ENCODE measurements around the gene RABL3.
"Not testable (repeated sequence)": the region's sequence is repeated elsewhere in the genome, so short reads cannot be mapped to it uniquely, and the experiment has no call there.

DNA sequence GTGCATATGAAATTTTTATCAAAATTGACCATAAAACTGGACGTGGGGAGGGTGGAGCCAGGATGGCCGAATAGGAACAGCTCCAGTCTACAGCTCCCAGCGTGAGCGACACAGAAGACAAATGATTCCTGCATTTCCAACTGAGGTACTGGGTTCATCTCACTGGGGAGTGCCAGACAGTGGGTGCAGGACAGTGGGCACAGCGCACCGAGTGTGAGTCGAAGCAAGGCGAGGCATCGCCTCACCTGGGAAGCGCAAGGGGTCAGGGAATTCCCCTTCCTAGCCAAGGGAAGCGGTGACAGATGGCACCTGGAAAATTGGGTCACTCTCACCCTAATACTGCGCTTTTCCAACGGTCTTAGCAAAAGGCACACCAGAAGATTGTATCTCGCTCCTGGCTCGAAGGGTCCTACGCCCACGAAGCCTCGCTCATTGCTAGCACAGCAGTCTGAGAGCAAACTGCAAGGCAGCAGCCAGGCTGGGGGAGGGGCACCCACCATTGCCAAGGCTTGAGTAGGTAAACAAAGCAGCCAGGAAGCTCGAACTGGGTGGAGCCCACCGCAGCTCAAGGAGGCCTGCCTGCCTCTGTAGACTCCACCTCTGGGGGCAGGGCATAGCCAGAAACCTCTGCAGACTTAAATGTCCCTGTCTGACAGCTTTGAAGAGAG is 23.0 kb downstream of the RABL3 start:
- not testable (repeated sequence) for TF ChIP-seq POLR2AphosphoS5, CTCF, POLR2A (IDR thresholded peaks at IDR 0.05)
